Small intestine (tissue), 7 donors: ENCODE data around the gene NDC1. TPM values are rescaled to one million over a fixed set of nuclear protein-coding genes. Genes with fewer than 3 reads are reported as not detected.

ENCODE experiments used
- DNase-seq, 2 donors: peaks; one replicate each; pipeline versions ENCODE4 v3.0.0 to v3.0.0-alpha.2; 2013
- FAIRE-seq: peaks from 2 replicates; lab custom pipeline; 2012; peaks lifted over from hg19 to GRCh38; lab: Jason Lieb, UNC
- H3K27ac ChIP-seq, 3 donors: one replicate each; pipeline ENCODE4 v1.5.1; 2013; ENCODE audit warnings: low read length in 2 of 3, mild to moderate bottlenecking in 2 of 3, control low read depth in 1 of 3, inconsistent platforms in 1 of 3, low read depth in 1 of 3, moderate library complexity in 1 of 3
- H3K27me3 ChIP-seq, 3 donors: one replicate each; pipeline ENCODE4 v1.6.1; 2013; ENCODE audit warnings: low read length in 3 of 3, inconsistent platforms in 1 of 3; ENCODE audit not compliant: control insufficient read depth in 3 of 3, insufficient read depth in 3 of 3
- H3K36me3 ChIP-seq, 3 donors: one replicate each; pipeline ENCODE4 v1.6.1; 2013; ENCODE audit warnings: low read length in 3 of 3, inconsistent platforms in 1 of 3, low read depth in 1 of 3, mild to moderate bottlenecking in 1 of 3, moderate library complexity in 1 of 3; ENCODE audit not compliant: control insufficient read depth in 3 of 3, insufficient read depth in 2 of 3
- H3K4me1 ChIP-seq, 3 donors: one replicate each; pipeline ENCODE4 v1.6.1; 2013; ENCODE audit warnings: low read length in 2 of 3, inconsistent platforms in 1 of 3, low read depth in 1 of 3, mild to moderate bottlenecking in 1 of 3, moderate library complexity in 1 of 3; ENCODE audit not compliant: control insufficient read depth in 3 of 3, insufficient read depth in 2 of 3
- H3K4me3 ChIP-seq, 3 donors: one replicate each; pipeline ENCODE4 v1.5.1; 2013; ENCODE audit warnings: low read length in 3 of 3, control low read depth in 1 of 3, inconsistent platforms in 1 of 3, low read depth in 1 of 3, mild to moderate bottlenecking in 1 of 3, moderate library complexity in 1 of 3
- H3K9me3 ChIP-seq, 2 donors: one replicate each; pipeline ENCODE4 v1.6.1; 2013; ENCODE audit warnings: low read depth in 1 of 2, low read length in 1 of 2; ENCODE audit not compliant: control insufficient read depth in 2 of 2, insufficient read depth in 1 of 2
- WGBS, 3 donors: extraction: QIAGEN DNeasy Blood & Tissue Kit; methylation state at CpG; one replicate each; pipeline ENCODE4 v1.1.7; 2013; 5-methylcytosine and 5-hydroxymethylcytosine counted together
- polyA plus RNA-seq, 4 donors: library from polyadenylated mRNA; stranded (reverse) in 3 of 4; unstranded in 1 of 4; fragments of 200-250 nt in 3 of 4; fragments of 120-200 nt in 1 of 4; gene quantifications; one replicate each; pipeline versions ENCODE4 v1.2.1 to v1.2.3, GENCODE V29; 2013
- donor health status: healthy with polysubstance abuse.
- donor health status: control.
- donor health status: control.
- donor health status: Bipolar disorder and iron deficiency.
- donor health status: healthy.

NDC1 gene
- polyA plus RNA-seq, 4 donors = 1.1 to 20.2 (median 9.2) TPM

DNA sequence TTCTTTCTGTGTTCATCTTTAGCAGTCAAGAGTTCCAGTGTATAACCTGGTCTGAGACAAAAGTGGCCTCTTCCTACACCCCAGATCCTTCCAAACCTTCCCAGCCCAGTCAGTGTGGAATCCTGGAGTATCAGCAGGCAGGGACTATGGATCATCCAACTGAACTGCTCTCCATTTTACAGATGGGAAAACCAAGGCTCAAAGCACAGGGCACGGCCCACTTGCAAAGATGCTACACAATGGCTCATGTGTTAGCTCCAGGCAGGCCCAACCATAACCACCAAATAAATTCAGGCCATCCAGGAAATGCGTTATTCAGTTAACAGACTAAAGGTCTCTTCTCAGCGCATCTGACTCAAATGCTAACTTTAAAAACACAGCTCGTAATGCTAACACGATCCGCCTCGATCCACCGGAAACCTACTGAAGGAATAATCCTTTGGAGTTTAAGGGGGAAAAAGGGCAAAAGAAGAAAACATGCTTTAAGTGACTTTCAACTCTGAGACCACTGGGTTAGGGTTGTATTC, 106.3 kb downstream of the NDC1 start:
- no peaks in the 10 kb centered on the region for H3K4me1 ChIP-seq
- no peak overlapping the region for H3K4me3 ChIP-seq
- H3K9me3 ChIP-seq = no peaks in the 10 kb centered on the region
- peak overlapping the region in 1 of 3 donors; percentile 37 for H3K27ac ChIP-seq
- peaks cover 0 to 41% (median 3%) of the 10 kb centered on the region in 3 donors for H3K27me3 ChIP-seq
- no peak for FAIRE-seq
- WGBS, 3 donors = 29 to 54% (median 50%) methylated on average over 8 of the region's 8 CpGs
- DNase-seq = peak in 1 of 2 donors; percentile 6
- H3K36me3 ChIP-seq = no peaks in the 10 kb centered on the region

DNA sequence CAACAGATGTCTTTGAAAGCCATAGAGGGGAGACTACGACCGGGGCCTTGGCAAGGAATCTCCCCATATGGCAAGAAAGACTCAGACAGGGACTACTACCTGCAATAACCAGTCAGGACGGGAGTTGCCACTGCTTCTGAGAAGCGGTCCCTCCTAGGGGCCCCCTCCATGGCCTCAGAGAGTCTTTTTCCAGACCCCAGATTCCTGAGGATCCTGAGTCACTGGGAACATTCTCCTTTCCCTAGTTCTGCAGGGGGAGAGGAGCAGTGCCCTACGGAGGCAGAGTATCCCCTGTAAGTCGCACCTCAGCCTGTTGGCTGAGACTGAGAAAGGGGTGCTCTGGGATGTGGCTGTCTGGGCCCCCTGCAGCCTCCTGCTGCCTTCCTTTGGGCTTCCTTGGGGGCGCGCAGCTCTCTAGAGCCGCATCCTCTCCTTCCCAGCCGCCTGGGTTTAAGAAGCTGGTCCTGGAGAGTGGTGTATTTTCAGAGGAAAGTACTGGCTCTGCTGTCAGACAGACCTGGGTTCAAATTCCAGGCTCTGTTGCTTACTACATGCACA, 107.0 kb downstream of the NDC1 start:
- Histone ChIP-seq H3K4me1 (no peaks in the 10 kb centered on the region), H3K27me3 (peaks cover 0 to 34% (median 3%) of the 10 kb centered on the region in 3 donors), H3K36me3 (no peaks in the 10 kb centered on the region), H3K9me3 (no peaks in the 10 kb centered on the region), H3K4me3 (no peak overlapping the region), H3K27ac (no peak overlapping the region)
- WGBS, 3 donors = 89 to 91% (median 90%) methylated on average over 7 to 10 of the region's 10 CpGs
- DNase-seq = no peak
- no peak for FAIRE-seq

DNA sequence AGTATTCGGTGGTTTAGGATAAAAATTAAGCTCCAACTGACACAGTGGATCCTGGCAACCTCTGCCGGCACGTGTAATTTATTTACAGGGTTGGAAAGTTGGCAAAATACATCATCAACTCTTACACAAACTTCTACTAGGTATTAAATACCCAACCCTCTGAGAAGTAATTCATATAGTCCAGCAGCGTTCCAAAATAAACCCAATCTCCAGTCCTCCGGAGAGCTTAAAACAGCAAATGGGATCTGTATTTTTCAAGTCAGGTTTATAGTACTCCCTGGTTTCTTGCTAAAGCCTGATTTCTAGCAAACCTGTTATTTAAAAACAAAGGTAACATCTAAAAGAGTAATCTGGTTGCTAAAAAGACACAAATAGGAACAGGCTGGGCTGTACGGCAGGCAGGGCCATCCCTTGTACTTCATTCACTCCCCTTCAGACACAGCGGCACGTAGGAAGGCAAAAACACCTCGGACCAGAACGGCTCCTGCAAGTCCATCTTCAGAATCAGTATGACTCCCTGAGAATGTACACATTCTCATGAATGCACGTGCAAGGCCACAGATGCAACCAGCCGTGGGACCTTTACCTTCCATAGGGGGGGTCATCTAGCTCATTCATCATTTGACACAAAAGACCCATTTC, 107.8 kb downstream of the NDC1 start:
- 89 to 91% (median 90%) methylated on average over 12 of the region's 12 CpGs for WGBS, 3 donors
- no peaks in the 10 kb centered on the region for H3K9me3 ChIP-seq
- no peaks in the 10 kb centered on the region for H3K4me1 ChIP-seq
- H3K27me3 ChIP-seq = peaks cover 0 to 27% (median 0%) of the 10 kb centered on the region in 3 donors
- H3K36me3 ChIP-seq = no peaks in the 10 kb centered on the region
- no peak overlapping the region for H3K27ac ChIP-seq
- DNase-seq (no peak), FAIRE-seq (no peak)
- H3K4me3 ChIP-seq = no peak overlapping the region

DNA sequence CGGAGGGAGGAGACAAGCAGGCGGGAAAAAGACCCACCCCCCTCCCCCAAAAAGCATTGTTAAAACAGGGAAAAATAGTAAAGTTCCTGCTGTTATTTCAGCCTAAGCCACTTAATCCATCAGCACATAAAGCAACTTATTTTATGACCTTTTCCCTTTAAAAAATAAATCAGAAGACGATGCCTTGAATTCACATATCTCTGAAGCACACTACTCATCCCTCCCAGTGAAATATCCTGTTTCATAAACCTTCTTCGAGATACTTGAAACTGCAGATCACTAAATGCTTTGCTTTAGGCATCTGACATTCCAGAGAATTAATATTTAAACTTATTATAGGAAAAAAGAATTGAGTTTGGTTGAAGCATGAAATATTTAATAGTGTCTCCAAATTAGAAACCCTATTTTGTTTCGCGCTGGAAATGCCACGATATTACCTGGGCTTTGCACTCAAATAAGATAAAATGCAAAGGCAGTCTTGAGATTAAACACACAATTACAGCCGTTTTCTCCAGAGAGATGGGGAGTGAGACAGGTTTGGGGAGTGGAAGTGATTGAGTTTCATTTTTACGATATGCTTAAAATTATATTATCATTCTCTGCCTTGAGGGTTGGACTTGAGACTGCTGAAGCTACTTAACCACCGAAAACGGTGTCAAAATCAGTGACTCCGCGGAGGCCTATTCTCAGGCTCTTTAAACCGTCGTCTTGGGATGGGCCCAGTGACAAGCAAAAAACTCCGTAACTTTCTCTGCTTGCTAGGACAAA, 108.5 kb downstream of the NDC1 start:
- H3K36me3 ChIP-seq = no peaks in the 10 kb centered on the region
- H3K27ac ChIP-seq = no peak overlapping the region
- H3K4me3 ChIP-seq = no peak overlapping the region
- no peaks in the 10 kb centered on the region for H3K9me3 ChIP-seq
- FAIRE-seq = no peak
- WGBS, 3 donors = 77 to 82% (median 78%) methylated on average over 16 of the region's 16 CpGs
- H3K27me3 ChIP-seq = peaks cover 0 to 24% (median 0%) of the 10 kb centered on the region in 3 donors
- H3K4me1 ChIP-seq = no peaks in the 10 kb centered on the region
- no peak for DNase-seq

DNA sequence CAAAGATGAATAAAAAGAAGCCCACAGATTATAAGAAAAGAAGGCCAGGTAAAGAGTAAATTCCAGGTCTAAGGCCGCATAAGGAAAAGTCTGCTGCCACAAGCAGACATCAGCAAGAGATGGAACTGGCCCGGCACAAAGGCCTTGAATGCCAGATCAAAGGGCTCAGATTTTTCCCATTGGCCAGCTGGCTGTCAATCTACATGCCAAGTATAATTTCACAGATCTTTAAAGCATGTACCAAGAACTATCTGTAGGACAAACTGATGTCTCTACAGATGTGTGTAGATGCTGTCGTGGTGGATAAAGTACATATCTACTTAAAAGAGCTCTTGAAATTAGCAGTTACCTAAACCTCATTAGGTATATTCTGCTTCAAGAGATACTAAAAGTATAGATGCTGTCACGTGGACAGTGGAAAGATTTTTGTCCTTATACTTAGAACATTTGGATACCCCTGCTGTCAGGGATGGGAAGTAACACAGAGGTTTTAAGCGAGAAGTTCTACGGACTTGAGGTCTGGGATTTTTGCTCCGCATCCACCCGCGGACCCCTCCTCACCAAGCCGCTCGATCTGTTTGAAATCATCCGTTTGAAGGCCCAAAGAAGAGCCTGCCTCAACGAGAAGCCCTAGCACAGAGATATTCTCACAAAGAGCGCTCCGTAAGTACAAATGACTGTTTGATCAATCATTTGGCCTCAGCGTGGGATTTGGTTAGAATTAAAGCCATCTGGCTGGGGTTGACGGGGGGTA, 109.2 kb downstream of the NDC1 start:
- no peaks in the 10 kb centered on the region for H3K4me1 ChIP-seq
- FAIRE-seq (no peak), DNase-seq (no peak)
- H3K27ac ChIP-seq = no peak overlapping the region
- H3K27me3 ChIP-seq = peaks cover 0 to 18% (median 0%) of the 10 kb centered on the region in 3 donors
- no peaks in the 10 kb centered on the region for H3K36me3 ChIP-seq
- H3K4me3 ChIP-seq = no peak overlapping the region
- H3K9me3 ChIP-seq = no peaks in the 10 kb centered on the region
- 87 to 91% (median 90%) methylated on average over 17 of the region's 17 CpGs for WGBS, 3 donors

DNA sequence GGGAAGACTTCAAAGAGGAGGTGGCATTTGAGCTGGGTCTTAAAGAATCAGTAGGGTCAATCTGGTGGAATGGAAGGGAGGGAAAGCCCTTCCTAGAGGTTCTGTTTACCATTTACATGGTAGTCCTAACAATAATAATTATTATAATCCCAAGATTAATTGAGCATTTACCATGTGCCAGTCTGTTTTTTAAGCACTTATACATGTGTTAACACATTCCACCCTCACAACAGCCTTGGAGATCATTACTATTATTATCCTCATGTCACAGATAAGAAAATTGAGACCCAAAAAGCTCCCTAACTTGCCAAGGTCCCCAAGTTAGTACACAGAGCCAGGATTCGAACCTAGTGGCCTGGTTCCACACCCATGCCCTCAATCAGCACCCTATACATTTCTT, 109.9 kb downstream of the NDC1 start:
- no peak overlapping the region for H3K4me3 ChIP-seq
- no peak for DNase-seq
- no peaks in the 10 kb centered on the region for H3K4me1 ChIP-seq
- H3K27ac ChIP-seq = no peak overlapping the region
- WGBS, 3 donors = 53 to 70% (median 68%) methylated on average over 1 of the region's 1 CpG
- no peaks in the 10 kb centered on the region for H3K36me3 ChIP-seq
- H3K9me3 ChIP-seq = no peaks in the 10 kb centered on the region
- H3K27me3 ChIP-seq = peaks cover 0 to 14% (median 0%) of the 10 kb centered on the region in 3 donors
- FAIRE-seq = no peak

DNA sequence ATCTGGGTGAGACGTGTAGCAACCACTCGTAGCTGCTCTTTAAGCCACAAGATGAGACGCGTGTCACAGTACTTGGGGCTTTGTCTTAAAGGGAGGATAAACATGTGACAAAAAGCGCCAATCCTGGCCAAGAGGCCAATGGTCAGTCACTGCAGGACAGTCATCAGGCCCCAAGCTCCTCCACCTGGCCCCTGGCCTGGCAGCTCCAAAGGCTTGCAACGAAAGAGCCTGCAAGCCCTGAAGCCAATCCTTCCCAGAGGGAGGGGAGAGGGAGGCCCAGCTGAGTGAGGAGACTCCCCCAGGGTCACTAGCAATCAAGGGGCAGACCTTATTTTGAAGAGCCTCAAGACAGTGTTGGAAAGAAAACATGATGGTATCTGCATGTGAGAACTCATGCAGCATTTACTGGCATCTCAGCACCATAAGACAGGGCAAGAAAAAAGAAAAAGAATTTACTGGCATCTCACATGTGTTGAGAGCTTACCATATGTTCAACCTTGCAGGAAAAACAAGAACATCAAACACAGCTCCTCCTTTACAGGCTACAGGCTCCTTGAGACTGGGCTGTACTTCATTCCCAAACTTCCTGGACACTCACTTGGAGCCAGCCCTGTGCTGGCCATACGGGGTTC, 110.5 kb downstream of the NDC1 start:
- no peak for FAIRE-seq
- no peak overlapping the region for H3K4me3 ChIP-seq

More for the DNA sequence above, 110.5 kb downstream of the NDC1 start:
- H3K4me1 ChIP-seq = no peaks in the 10 kb centered on the region
- H3K9me3 ChIP-seq = no peaks in the 10 kb centered on the region
- no peak for DNase-seq
- WGBS, 3 donors = 88 to 91% (median 90%) methylated on average over 7 of the region's 7 CpGs
- no peak overlapping the region for H3K27ac ChIP-seq
- no peaks in the 10 kb centered on the region for H3K36me3 ChIP-seq
- H3K27me3 ChIP-seq = peaks cover 0 to 11% (median 0%) of the 10 kb centered on the region in 3 donors
